HepG2 (cell line): Measurements from ENCODE around the gene FAM118A. TPM values are rescaled to one million over a fixed set of nuclear protein-coding genes. Genes with fewer than 3 reads are reported as not detected.

Experiments
- ATAC-seq: fragments of 200-7000 bp; cut with Tn5 transposase; 3 replicates; pipeline ENCODE4 v1.9.1; 2020; ENCODE audit warnings: mild to moderate bottlenecking, moderate library complexity
- BruUV-seq: library from RNA; stranded (reverse); fragments of 400-500 nt; replicated peaks from 2 replicates; lab custom pipeline; 2021; lab: Mats Ljungman, UMichigan
- CTCF ChIA-PET: fragments of 300-600 bp; formaldehyde crosslinking; extraction: SDS; loops from one replicate; lab custom pipeline; 2021; ENCODE audit warnings: low total read pairs, inconsistent platforms, low intra/inter-chr PET ratio; lab: Yijun Ruan, JAX
- POLR2A ChIA-PET: fragments of 350-600 bp; sonication (Branson Sonifier 250); formaldehyde crosslinking; loops from one replicate; lab custom pipeline; 2020; ENCODE audit warnings: antibody characterized with exemption, inconsistent platforms; lab: Yijun Ruan, JAX
- DNase-seq: peaks from one replicate; pipeline ENCODE4 v3.0.0-alpha.2; 2015; ENCODE audit warnings: low spot score
- FAIRE-seq: peaks from 3 replicates; lab custom pipeline; 2011; peaks lifted over from hg19 to GRCh38; lab: Jason Lieb, UNC
- H2AFZ ChIP-seq: one replicate; pipeline ENCODE4 v1.6.1; 2011; ENCODE audit warnings: low read length, inconsistent platforms
- H3K27ac ChIP-seq: fragments of 300-600 bp; 3 replicates; pipeline ENCODE4 v1.8.0; 2011; ENCODE audit warnings: mixed run types, mild to moderate bottlenecking, mixed read lengths, low read length, inconsistent platforms; ENCODE audit not compliant: insufficient read depth; ENCODE audit errors: extremely low read length
- H3K27me3 ChIP-seq, 2 experiments: fragments of 200-600 bp in 1 of 2; 2 replicates in 1 of 2; 3 replicates in 1 of 2; pipeline versions ENCODE4 v1.6.0 to v1.8.0; 2011; ENCODE audit warnings: low read length in 2 of 2, mild to moderate bottlenecking in 2 of 2, moderate library complexity in 2 of 2, inconsistent platforms in 1 of 2; ENCODE audit not compliant: insufficient read depth in 2 of 2, control insufficient read depth in 1 of 2
- H3K36me3 ChIP-seq, 2 experiments: fragments of 200-600 bp in 1 of 2; replicated peaks in 1 of 2; 2 replicates in 1 of 2; 3 replicates in 1 of 2; pipeline versions ENCODE4 v1.5.1 to v1.8.0; 2011; ENCODE audit warnings: low read length in 2 of 2, inconsistent platforms in 1 of 2; ENCODE audit not compliant: insufficient read depth in 2 of 2, control insufficient read depth in 1 of 2
- H3K4me1 ChIP-seq: 2 replicates; pipeline ENCODE4 v1.5.1; 2012; ENCODE audit warnings: low read length, inconsistent platforms; ENCODE audit not compliant: insufficient read depth
- H3K4me2 ChIP-seq: 2 replicates; pipeline ENCODE4 v1.6.0; 2011; ENCODE audit warnings: low read depth, low read length, inconsistent platforms
- H3K4me3 ChIP-seq, 3 experiments: fragments of 200-600 bp in 1 of 3; sonication (generic), shearing (Covaris generic) in 1 of 3; replicated peaks in 1 of 3; 2 replicates each; pipeline ENCODE4 v1.5.1; 2011 to 2016; ENCODE audit warnings: low read length in 3 of 3, inconsistent platforms in 2 of 3, low read depth in 2 of 3, mild to moderate bottlenecking in 2 of 3, control low read depth in 1 of 3, mixed read lengths in 1 of 3; ENCODE audit not compliant: insufficient read depth in 1 of 3
- H3K79me2 ChIP-seq: one replicate; pipeline ENCODE4 v1.6.1; 2011; ENCODE audit warnings: low read length, inconsistent platforms; ENCODE audit not compliant: insufficient read depth
- H3K9ac ChIP-seq: 2 replicates; pipeline ENCODE4 v1.6.0; 2011; ENCODE audit warnings: mild to moderate bottlenecking, low read depth, low read length, inconsistent platforms; ENCODE audit not compliant: insufficient read depth
- H3K9me3 ChIP-seq: 2 replicates; pipeline ENCODE4 v1.5.1; 2012; ENCODE audit warnings: mild to moderate bottlenecking, low read length
- H4K20me1 ChIP-seq: 2 replicates; pipeline ENCODE4 v1.6.0; 2011; ENCODE audit warnings: inconsistent platforms, mild to moderate bottlenecking, low read length, moderate library complexity; ENCODE audit not compliant: insufficient read depth
- ELF1 ChIP-seq: sonication (generic); formaldehyde crosslinking; IDR thresholded peaks from 2 replicates; pipeline ENCODE4 v1.4.0; 2020; ENCODE audit warnings: missing genetic modification reagents
- FOSL2 ChIP-seq: sonication (generic); formaldehyde crosslinking; IDR thresholded peaks from 2 replicates; pipeline ENCODE4 v1.4.0; 2020; ENCODE audit warnings: missing genetic modification reagents
- HDAC1 ChIP-seq: sonication (generic); formaldehyde crosslinking; IDR thresholded peaks from 2 replicates; pipeline ENCODE4 v1.5.1; 2020; ENCODE audit warnings: mild to moderate bottlenecking, missing genetic modification reagents
- HNRNPL ChIP-seq: fragments of 200-400 bp; formaldehyde crosslinking; IDR thresholded peaks from 2 replicates; pipeline ENCODE4 v1.6.1; 2017; ENCODE audit warnings: mild to moderate bottlenecking, low read depth, low read length
- POGZ ChIP-seq: sonication (generic); formaldehyde crosslinking; IDR thresholded peaks from 2 replicates; pipeline ENCODE4 v1.4.0; 2020; ENCODE audit warnings: mild to moderate bottlenecking, missing genetic modification reagents
- RNF2 ChIP-seq: fragments of 450-650 bp; conservative IDR thresholded peaks from 2 replicates; pipeline ENCODE4 v1.6.1; 2016; ENCODE audit warnings: low read depth
- SMC3 ChIP-seq: IDR thresholded peaks from 2 replicates; pipeline ENCODE4 v1.6.1; 2011; ENCODE audit warnings: low read length, improper control_type of control experiment
- SP5 ChIP-seq: IDR thresholded peaks from 2 replicates; pipeline ENCODE4 v1.6.1; 2016; ENCODE audit warnings: low read depth, borderline replicate concordance
- TERF1 ChIP-seq: sonication (generic); formaldehyde crosslinking; IDR thresholded peaks from 2 replicates; pipeline ENCODE4 v1.8.0; 2022; ENCODE audit warnings: mild to moderate bottlenecking, missing genetic modification reagents, moderate library complexity
- ZNF20 ChIP-seq: sonication (generic); formaldehyde crosslinking; IDR thresholded peaks from 2 replicates; pipeline ENCODE4 v1.4.0; 2020; ENCODE audit warnings: mild to moderate bottlenecking, moderate library complexity, missing genetic modification reagents
- ZNF292 ChIP-seq: sonication (generic); formaldehyde crosslinking; IDR thresholded peaks from 2 replicates; pipeline ENCODE4 v1.8.1; 2022; ENCODE audit warnings: mild to moderate bottlenecking, low read depth, missing genetic modification reagents, borderline replicate concordance
- ZNF431 ChIP-seq: sonication (generic); formaldehyde crosslinking; IDR thresholded peaks from 2 replicates; pipeline ENCODE4 v1.9.0; 2022; ENCODE audit warnings: missing genetic modification reagents, low read depth, mild to moderate bottlenecking, borderline replicate concordance
- ZNF546 ChIP-seq: sonication (generic); formaldehyde crosslinking; conservative IDR thresholded peaks from 2 replicates; pipeline ENCODE4 v1.8.1; 2023; ENCODE audit warnings: mild to moderate bottlenecking, missing genetic modification reagents
- ZNF614 ChIP-seq: IDR thresholded peaks from 2 replicates; pipeline ENCODE4 v1.6.1; 2018; ENCODE audit warnings: missing biosample characterization, missing genetic modification reagents, inconsistent platforms, borderline replicate concordance
- ZNF7 ChIP-seq: IDR thresholded peaks from 2 replicates; pipeline ENCODE4 v1.6.1; 2016; ENCODE audit warnings: missing biosample characterization, missing genetic modification reagents
- ZNF784 ChIP-seq: sonication (generic); formaldehyde crosslinking; IDR thresholded peaks from 2 replicates; pipeline ENCODE4 v1.5.1; 2020; ENCODE audit warnings: missing genetic modification reagents, mild to moderate bottlenecking, borderline replicate concordance
- ZNF850 ChIP-seq: sonication (generic); formaldehyde crosslinking; conservative IDR thresholded peaks from 2 replicates; pipeline ENCODE4 v1.9.0; 2021; ENCODE audit warnings: mild to moderate bottlenecking, missing genetic modification reagents
- ZSCAN9 ChIP-seq: IDR thresholded peaks from 2 replicates; pipeline ENCODE4 v1.6.1; 2016; ENCODE audit warnings: borderline replicate concordance
- WGBS: methylation state at CpG from one replicate; pipeline ENCODE4 v1.1.6; 2017; ENCODE audit warnings: low lambda C conversion rate; 5-methylcytosine and 5-hydroxymethylcytosine counted together
- in situ Hi-C: cut with HindIII; loops from 2 replicates; pipeline ENCODE4 v1.10.0; 2017; ENCODE audit warnings: low pct_unique_long_range_greater_than_20kb; ENCODE audit not compliant: extremely low pct_ligation_motif_present
- intact Hi-C: fragments of 100-400 bp; cut with micrococcal nuclease; formaldehyde crosslinking; loops from one replicate; pipeline ENCODE4 v1.10.0; 2022; ENCODE audit not compliant: unreplicated experiment
- polyA plus RNA-seq, 8 experiments: library from polyadenylated mRNA; depleted of rRNA in 3 of 8; stranded (reverse) in 7 of 8; unstranded in 1 of 8; fragments of >200 nt; fragmentation: Illumina TruSeq in 4 of 8; extraction: Trizol in 4 of 8; gene quantifications; 2 replicates each; pipeline versions ENCODE4 v1.2.1 to v1.2.3, GENCODE V29; 2011 to 2016; ENCODE audit warnings: low read depth in 4 of 8, missing spikeins in 1 of 8, mixed read lengths in 1 of 8; ENCODE audit not compliant: insufficient read depth in 1 of 8
- total RNA-seq, 5 experiments: library from RNA; depleted of rRNA; stranded (reverse); fragments of >200 nt; fragmentation: Illumina TruSeq; extraction: Trizol; gene quantifications; 2 replicates each; pipeline ENCODE4 v1.2.3, GENCODE V29; 2016; ENCODE audit warnings: low read depth in 1 of 5
- TF ChIP-seq, protein P1 (sequence below): IDR thresholded peaks from 2 replicates; pipeline ENCODE4 v1.6.1; 2012; ENCODE audit warnings: low read length, improper control_type of control experiment
- TF ChIP-seq, protein P2 (sequence below): sonication (generic); formaldehyde crosslinking; conservative IDR thresholded peaks from 2 replicates; pipeline ENCODE4 v1.4.0; 2020; ENCODE audit warnings: missing genetic modification reagents

The FAM118A gene
- total and polyA plus RNA-seq, 2 of the 13 experiments (the other 11 are each of a cell fraction or from before 2014, with no cell fraction given), result 36.7 to 48.2 TPM

DNA sequence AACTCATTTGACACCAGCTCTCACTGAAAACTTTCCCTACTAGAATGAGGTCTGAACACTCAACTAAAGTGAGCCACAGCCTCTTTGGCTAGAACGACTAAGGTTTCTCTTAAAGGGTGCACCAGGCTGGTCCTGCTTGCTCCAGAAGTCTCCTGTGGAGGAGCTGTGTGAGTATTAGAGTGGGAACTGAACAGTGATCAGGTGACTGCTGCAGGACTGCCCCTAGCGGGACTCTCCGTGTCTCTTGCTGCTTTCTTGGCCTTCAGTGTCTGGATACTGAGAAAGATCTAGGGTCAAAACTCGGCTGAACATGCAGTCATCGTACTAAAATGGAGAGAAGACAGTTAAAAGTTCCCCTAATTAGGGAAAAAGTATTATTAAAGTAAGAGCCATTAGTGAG lies 34.6 kb downstream of the FAM118A start:
- Histone ChIP-seq H3K4me2 (no peak overlapping the region), H3K9ac (no peak overlapping the region), H3K4me1 (0 out of 2 replicates have a peak, but pooled peaks cover 6% of the 10 kb centered on the region), H3K27me3 (no peaks in the 10 kb centered on the region), H3K9me3 (no peaks in the 10 kb centered on the region), H2AFZ (no peak overlapping the region), H3K27ac (no peak overlapping the region), H4K20me1 (no peaks in the 10 kb centered on the region), H3K36me3 (peaks cover 7 to 26% of the 10 kb centered on the region in 2 experiments), H3K79me2 (no peaks in the 10 kb centered on the region), H3K4me3 (no peak overlapping the region)
- intact Hi-C loops (no loop called here), in situ Hi-C loops (no loop called here)
- WGBS, result 89% methylated on average over 5 of the region's 5 CpGs
- BruUV-seq, result no TSS peak
- CTCF ChIA-PET, result no interaction called here
- DNase-seq (no peak), ATAC-seq (peak; percentile 35; the same call in 1 of the 3 replicates), FAIRE-seq (no peak)
- POLR2A ChIA-PET, result no interaction called here
- TF ChIP-seq ZNF20 (CRISPR knock-in tag), result no peak
- no peak for TF ChIP-seq HDAC1 (CRISPR knock-in tag)
- TF ChIP-seq SP5, result no peak
- no peak for TF ChIP-seq ZNF614 (CRISPR knock-in tag)
- TF ChIP-seq ZNF7 (CRISPR knock-in tag), result no peak
- TF ChIP-seq ZNF431 (CRISPR knock-in tag), result no peak
- TF ChIP-seq TERF1, result no peak
- TF ChIP-seq RNF2, result no peak
- TF ChIP-seq ZNF292, result no peak
- no peak for TF ChIP-seq HNRNPL
- TF ChIP-seq, protein P1, sequence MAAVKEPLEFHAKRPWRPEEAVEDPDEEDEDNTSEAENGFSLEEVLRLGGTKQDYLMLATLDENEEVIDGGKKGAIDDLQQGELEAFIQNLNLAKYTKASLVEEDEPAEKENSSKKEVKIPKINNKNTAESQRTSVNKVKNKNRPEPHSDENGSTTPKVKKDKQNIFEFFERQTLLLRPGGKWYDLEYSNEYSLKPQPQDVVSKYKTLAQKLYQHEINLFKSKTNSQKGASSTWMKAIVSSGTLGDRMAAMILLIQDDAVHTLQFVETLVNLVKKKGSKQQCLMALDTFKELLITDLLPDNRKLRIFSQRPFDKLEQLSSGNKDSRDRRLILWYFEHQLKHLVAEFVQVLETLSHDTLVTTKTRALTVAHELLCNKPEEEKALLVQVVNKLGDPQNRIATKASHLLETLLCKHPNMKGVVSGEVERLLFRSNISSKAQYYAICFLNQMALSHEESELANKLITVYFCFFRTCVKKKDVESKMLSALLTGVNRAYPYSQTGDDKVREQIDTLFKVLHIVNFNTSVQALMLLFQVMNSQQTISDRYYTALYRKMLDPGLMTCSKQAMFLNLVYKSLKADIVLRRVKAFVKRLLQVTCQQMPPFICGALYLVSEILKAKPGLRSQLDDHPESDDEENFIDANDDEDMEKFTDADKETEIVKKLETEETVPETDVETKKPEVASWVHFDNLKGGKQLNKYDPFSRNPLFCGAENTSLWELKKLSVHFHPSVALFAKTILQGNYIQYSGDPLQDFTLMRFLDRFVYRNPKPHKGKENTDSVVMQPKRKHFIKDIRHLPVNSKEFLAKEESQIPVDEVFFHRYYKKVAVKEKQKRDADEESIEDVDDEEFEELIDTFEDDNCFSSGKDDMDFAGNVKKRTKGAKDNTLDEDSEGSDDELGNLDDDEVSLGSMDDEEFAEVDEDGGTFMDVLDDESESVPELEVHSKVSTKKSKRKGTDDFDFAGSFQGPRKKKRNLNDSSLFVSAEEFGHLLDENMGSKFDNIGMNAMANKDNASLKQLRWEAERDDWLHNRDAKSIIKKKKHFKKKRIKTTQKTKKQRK, result no peak
- TF ChIP-seq ELF1, result no peak
- TF ChIP-seq, protein P2, sequence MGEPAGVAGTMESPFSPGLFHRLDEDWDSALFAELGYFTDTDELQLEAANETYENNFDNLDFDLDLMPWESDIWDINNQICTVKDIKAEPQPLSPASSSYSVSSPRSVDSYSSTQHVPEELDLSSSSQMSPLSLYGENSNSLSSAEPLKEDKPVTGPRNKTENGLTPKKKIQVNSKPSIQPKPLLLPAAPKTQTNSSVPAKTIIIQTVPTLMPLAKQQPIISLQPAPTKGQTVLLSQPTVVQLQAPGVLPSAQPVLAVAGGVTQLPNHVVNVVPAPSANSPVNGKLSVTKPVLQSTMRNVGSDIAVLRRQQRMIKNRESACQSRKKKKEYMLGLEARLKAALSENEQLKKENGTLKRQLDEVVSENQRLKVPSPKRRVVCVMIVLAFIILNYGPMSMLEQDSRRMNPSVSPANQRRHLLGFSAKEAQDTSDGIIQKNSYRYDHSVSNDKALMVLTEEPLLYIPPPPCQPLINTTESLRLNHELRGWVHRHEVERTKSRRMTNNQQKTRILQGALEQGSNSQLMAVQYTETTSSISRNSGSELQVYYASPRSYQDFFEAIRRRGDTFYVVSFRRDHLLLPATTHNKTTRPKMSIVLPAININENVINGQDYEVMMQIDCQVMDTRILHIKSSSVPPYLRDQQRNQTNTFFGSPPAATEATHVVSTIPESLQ (CRISPR knock-in tag), result no peak
- no peak for TF ChIP-seq ZNF850
- TF ChIP-seq POGZ, result no peak
- TF ChIP-seq ZNF546 (CRISPR knock-in tag), result no peak
- no peak for TF ChIP-seq ZSCAN9 (CRISPR knock-in tag)
- TF ChIP-seq SMC3, result no peak
- no peak for TF ChIP-seq FOSL2 (CRISPR knock-in tag)
- TF ChIP-seq ZNF784 (CRISPR knock-in tag), result no peak
- TF ChIP-seq, all 625 proteins: peak for 0
